ENCODE data around the gene TULP1.

The TULP1 gene

GRCh38 chr6:35496841-35497570, 15.7 kb downstream of the TULP1 start, which contains the start of gene TEAD3:
TSS of gene TEAD3 (minus strand) at chr6:35497079.
- no peak for DNase-seq (ENCODE audit: low read depth)

- DNase-seq (ENCODE audit: low read depth) = no peak
Measured at GRCh38 chr6:35496036-35496840, 16.5 kb downstream of the TULP1 start.

GRCh38 chr6:35495258-35496035, 17.2 kb downstream of the TULP1 start:
- DNase-seq (ENCODE audit: low read depth) = no peak

GRCh38 chr6:35494161-35494563, 18.5 kb downstream of the TULP1 start:
- DNase-seq (ENCODE audit: low read depth) = no peak

GRCh38 chr6:35493307-35493983, 19.3 kb downstream of the TULP1 start:
- no peak for DNase-seq (ENCODE audit: low read depth)

- no peak for DNase-seq (ENCODE audit: low read depth)
Measured at GRCh38 chr6:35492974-35493284, 19.8 kb downstream of the TULP1 start.

GRCh38 chr6:35492258-35492973, 20.3 kb downstream of the TULP1 start:
- no peak for DNase-seq (ENCODE audit: low read depth)

- no peak for DNase-seq (ENCODE audit: low read depth)
Measured at GRCh38 chr6:35491558-35492257, 21.0 kb downstream of the TULP1 start.

GRCh38 chr6:35490821-35491557, 21.7 kb downstream of the TULP1 start:
- DNase-seq (ENCODE audit: low read depth) = no peak

GRCh38 chr6:35489995-35490791, 22.5 kb downstream of the TULP1 start:
- no peak for DNase-seq (ENCODE audit: low read depth)

- no peak for DNase-seq (ENCODE audit: low read depth)
Measured at GRCh38 chr6:35489066-35489465, 23.6 kb downstream of the TULP1 start.

- DNase-seq (ENCODE audit: low read depth) = no peak
Measured at GRCh38 chr6:35488517-35488862, 24.2 kb downstream of the TULP1 start.

GRCh38 chr6:35487658-35488516, 24.8 kb downstream of the TULP1 start:
- no peak for DNase-seq (ENCODE audit: low read depth)

GRCh38 chr6:35486005-35486925, 26.4 kb downstream of the TULP1 start:
- DNase-seq (ENCODE audit: low read depth) = no peak

- no peak for DNase-seq (ENCODE audit: low read depth)
Measured at GRCh38 chr6:35485402-35485877, 27.3 kb downstream of the TULP1 start.

- no peak for DNase-seq (ENCODE audit: low read depth)
Measured at GRCh38 chr6:35484921-35485392, 27.7 kb downstream of the TULP1 start.
